ENCODE results near the gene ATP8A2.

DNA sequence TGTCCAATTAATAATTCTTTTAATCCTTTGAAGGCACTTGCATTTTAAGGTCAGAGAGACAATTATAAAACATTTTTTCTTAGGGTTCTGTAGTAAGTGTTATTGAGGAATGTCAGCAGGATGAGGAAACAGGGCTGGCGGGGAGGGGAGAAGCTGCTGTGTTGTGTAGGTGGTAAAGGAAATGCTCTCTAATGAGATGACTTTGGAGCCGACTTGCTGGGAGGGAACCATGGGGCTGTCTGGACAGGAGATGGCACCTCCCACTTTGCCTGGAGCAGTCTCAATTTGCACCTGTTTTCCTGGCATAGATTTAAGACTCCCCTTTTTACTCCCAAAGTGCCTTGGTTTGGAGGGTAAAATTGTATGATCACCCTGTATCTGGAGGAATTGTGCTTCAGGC is 230.4 kb downstream of the ATP8A2 start:
- TF ChIP-seq, protein P1, sequence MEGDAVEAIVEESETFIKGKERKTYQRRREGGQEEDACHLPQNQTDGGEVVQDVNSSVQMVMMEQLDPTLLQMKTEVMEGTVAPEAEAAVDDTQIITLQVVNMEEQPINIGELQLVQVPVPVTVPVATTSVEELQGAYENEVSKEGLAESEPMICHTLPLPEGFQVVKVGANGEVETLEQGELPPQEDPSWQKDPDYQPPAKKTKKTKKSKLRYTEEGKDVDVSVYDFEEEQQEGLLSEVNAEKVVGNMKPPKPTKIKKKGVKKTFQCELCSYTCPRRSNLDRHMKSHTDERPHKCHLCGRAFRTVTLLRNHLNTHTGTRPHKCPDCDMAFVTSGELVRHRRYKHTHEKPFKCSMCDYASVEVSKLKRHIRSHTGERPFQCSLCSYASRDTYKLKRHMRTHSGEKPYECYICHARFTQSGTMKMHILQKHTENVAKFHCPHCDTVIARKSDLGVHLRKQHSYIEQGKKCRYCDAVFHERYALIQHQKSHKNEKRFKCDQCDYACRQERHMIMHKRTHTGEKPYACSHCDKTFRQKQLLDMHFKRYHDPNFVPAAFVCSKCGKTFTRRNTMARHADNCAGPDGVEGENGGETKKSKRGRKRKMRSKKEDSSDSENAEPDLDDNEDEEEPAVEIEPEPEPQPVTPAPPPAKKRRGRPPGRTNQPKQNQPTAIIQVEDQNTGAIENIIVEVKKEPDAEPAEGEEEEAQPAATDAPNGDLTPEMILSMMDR (IDR thresholded peaks at IDR 0.05), result no peak
- no peak for TF ChIP-seq ZFX (IDR thresholded peaks at IDR 0.05; ENCODE audit: borderline replicate concordance)

All from 22Rv1 (cell line).